WI38 (cell line): Measurements from ENCODE around the gene SLC35B4.
"Not testable (repeated sequence)": the region's sequence is repeated elsewhere in the genome, so short reads cannot be mapped to it uniquely, and the experiment has no call there.

ENCODE experiments used
- H3K4me3 ChIP-seq: 2 replicates; pipeline ENCODE4 v1.5.1; 2011; ENCODE audit warnings: low read depth, mild to moderate bottlenecking, control low read depth, low read length
- CTCF ChIP-seq: IDR thresholded peaks from 2 replicates; pipeline ENCODE4 v1.5.1; 2012; ENCODE audit warnings: low read depth, mild to moderate bottlenecking, control low read depth, low read length

The SLC35B4 gene

GRCh38 chr7:134308548-134308947 is 8.2 kb downstream of the SLC35B4 start:
- no peak overlapping the region for H3K4me3 ChIP-seq
- no peak for TF ChIP-seq CTCF

- no peak for TF ChIP-seq CTCF
- H3K4me3 ChIP-seq: no peak overlapping the region
Observed at GRCh38 chr7:134307320-134307719, 9.4 kb downstream of the SLC35B4 start.

DNA sequence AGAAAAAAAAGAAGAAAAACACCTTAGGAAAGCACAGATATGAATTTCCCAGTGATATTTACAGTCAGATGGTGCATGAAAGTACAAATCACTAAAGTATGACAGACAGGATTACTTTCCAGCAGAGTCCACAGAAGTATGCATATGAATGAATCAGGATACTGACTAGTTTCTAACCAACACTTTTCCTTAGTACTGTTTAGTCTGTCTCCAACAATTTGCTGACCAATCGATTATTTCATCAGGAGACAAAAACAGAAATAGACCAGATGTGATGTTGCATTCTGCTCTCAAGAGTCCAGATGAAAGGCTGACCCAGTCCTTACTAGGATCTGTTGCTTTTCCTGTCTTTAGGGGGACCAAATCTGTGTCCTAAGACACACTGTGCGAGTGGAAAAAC is 14.6 kb downstream of the SLC35B4 start:
- no peak for TF ChIP-seq CTCF
- H3K4me3 ChIP-seq: no peak overlapping the region

DNA sequence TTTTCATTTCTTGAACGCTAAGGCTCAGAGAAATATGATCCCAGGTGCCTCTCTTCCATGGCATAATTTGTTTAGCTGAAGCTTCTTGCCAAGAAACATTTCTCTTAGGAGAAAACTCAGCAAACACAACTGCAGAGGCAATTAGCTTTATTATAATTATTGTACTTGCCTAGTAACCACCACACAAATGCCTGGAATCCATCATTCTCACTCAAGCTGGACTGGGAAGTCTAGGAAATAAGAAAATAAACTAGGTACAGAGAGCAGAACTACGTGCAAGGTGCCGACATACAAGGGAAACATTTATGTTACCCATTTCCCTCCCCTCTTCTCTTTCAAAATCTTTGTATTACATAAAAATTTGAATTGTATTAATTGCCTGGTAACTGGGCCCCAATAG is 15.1 kb downstream of the SLC35B4 start:
- TF ChIP-seq CTCF: no peak
- H3K4me3 ChIP-seq: no peak overlapping the region

- H3K4me3 ChIP-seq: no peak overlapping the region
- no peak for TF ChIP-seq CTCF
Observed at GRCh38 chr7:134300988-134301387, 15.7 kb downstream of the SLC35B4 start.

DNA sequence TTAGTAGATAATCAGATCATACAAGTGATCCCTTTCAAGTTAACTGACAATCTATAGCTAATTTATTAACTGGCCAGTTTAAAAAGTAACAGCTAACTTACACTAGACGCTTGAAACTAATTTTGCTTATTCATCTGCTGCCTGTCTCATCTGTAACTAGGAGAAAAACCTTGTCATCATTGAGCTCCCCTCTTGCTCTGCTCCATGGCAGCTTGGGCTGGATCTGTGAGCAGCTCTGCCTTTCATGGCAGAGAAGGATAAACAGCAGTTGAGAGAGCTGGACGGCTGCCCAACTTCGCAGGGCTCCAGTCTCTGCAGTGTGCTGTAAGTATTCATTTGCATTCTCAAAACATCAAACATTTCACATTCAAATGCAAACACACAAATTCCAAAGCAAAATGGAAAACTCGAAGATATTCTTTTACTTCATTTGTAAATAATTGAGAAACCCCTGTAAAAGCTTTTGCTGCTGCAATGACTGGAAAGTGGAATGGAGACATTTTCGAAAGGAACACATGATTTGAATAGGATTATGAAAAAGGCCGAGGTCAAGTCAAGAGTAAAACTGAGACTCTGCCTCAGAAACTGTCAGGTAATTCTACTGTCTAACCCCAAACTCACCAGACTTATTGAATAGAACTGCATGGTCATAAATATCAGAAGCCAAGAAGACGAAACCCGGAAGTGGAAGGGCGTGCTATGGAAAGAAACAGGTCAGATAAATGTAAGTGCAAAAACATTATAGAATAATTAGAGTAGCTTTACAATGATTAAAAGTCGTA is 17.6 kb downstream of the SLC35B4 start:
- TF ChIP-seq CTCF: no peak
- H3K4me3 ChIP-seq: no peak overlapping the region

- H3K4me3 ChIP-seq: no peak overlapping the region
- no peak for TF ChIP-seq CTCF
Observed at GRCh38 chr7:134297489-134297888, 19.2 kb downstream of the SLC35B4 start.

DNA sequence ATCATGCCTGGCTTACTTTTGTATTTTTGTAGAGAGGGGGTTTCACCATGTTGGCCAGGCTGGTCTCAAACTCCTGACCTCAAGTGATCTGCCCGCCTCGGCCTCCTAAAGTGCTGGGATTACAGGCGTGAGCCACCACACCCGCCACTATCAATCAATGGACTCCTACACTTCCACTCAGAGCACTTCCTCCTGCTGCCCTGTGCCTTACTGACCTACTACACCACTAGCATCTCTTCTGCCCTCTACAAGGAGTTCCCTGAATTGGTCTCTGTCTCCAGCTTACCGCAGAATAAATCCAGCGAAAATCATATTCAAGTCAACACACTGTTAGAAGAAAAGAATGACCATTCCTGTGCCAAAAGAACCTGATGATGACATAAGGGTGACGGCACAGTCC is 20.7 kb downstream of the SLC35B4 start:
- H3K4me3 ChIP-seq: not testable (repeated sequence)
